Loucy (cell line): ENCODE data around the gene BLCAP.
"Not testable (repeated sequence)": the region's sequence is repeated elsewhere in the genome, so short reads cannot be mapped to it uniquely, and the experiment has no call there.

Experiments used
- H2AFZ ChIP-seq: fragments of 200-600 bp; sonication (generic); 2 replicates; pipeline ENCODE4 v1.6.0; 2016; ENCODE audit warnings: antibody characterized with exemption, mild to moderate bottlenecking, low read length, moderate library complexity
- H3F3A ChIP-seq: fragments of 200-600 bp; 2 replicates; pipeline ENCODE4 v1.6.0; 2016; ENCODE audit warnings: antibody characterized with exemption, low read depth, mild to moderate bottlenecking
- H3K27me3 ChIP-seq: fragments of 200-600 bp; sonication (generic); 2 replicates; pipeline ENCODE4 v1.6.1; 2014; ENCODE audit warnings: low read length, mild to moderate bottlenecking; ENCODE audit not compliant: insufficient read depth, poor library complexity, severe bottlenecking
- H3K36me3 ChIP-seq: fragments of 200-600 bp; sonication (generic); 2 replicates; pipeline ENCODE4 v1.6.1; 2016; ENCODE audit warnings: low read length; ENCODE audit not compliant: insufficient read depth
- H3K4me1 ChIP-seq: fragments of 200-600 bp; sonication (generic); 2 replicates; pipeline ENCODE4 v1.5.1; 2014; ENCODE audit warnings: low read length, mild to moderate bottlenecking; ENCODE audit not compliant: insufficient read depth, poor library complexity, severe bottlenecking
- H3K4me2 ChIP-seq: fragments of 200-600 bp; sonication (generic); 2 replicates; pipeline ENCODE4 v1.6.0; 2014; ENCODE audit warnings: antibody characterized with exemption, low read length, low read depth, mild to moderate bottlenecking; ENCODE audit not compliant: poor library complexity, severe bottlenecking
- H3K4me3 ChIP-seq: fragments of 200-600 bp; sonication (generic); 2 replicates; pipeline ENCODE4 v1.5.1; 2014; ENCODE audit warnings: low read length, mild to moderate bottlenecking, mixed read lengths; ENCODE audit not compliant: poor library complexity, severe bottlenecking
- H3K79me2 ChIP-seq: fragments of 200-600 bp; sonication (generic); 2 replicates; pipeline ENCODE4 v1.6.1; 2014; ENCODE audit warnings: low read length; ENCODE audit not compliant: insufficient read depth
- H3K9ac ChIP-seq: fragments of 200-600 bp; sonication (generic); 2 replicates; pipeline ENCODE4 v1.6.0; 2014; ENCODE audit warnings: mild to moderate bottlenecking, low read depth, low read length, moderate library complexity; ENCODE audit not compliant: poor library complexity, severe bottlenecking
- H3K9me2 ChIP-seq: fragments of 200-600 bp; sonication (generic); replicated peaks from 2 replicates; pipeline ENCODE4 v1.6.1; 2016; ENCODE audit warnings: low read depth, low read length, mixed read lengths
- H3K9me3 ChIP-seq: fragments of 200-600 bp; sonication (generic); 2 replicates; pipeline ENCODE4 v1.6.1; 2014; ENCODE audit warnings: mild to moderate bottlenecking, antibody characterized with exemption, low read length, low read depth; ENCODE audit not compliant: insufficient read depth
- H4K20me1 ChIP-seq: fragments of 200-600 bp; sonication (generic); 2 replicates; pipeline ENCODE4 v1.6.0; 2014; ENCODE audit warnings: antibody characterized with exemption, low read length, mild to moderate bottlenecking; ENCODE audit not compliant: insufficient read depth, poor library complexity, severe bottlenecking
- EZH2phosphoT487 ChIP-seq: fragments of 200-600 bp; IDR thresholded peaks from 2 replicates; pipeline ENCODE4 v1.6.1; 2018; ENCODE audit warnings: antibody characterized with exemption, mild to moderate bottlenecking, moderate library complexity, borderline replicate concordance
- TF ChIP-seq, protein P1 (sequence below): fragments of 200-600 bp; sonication (generic); conservative IDR thresholded peaks from 2 replicates; pipeline ENCODE4 v1.5.1; 2014; ENCODE audit warnings: mild to moderate bottlenecking, antibody characterized with exemption, low read length

Gene BLCAP

DNA sequence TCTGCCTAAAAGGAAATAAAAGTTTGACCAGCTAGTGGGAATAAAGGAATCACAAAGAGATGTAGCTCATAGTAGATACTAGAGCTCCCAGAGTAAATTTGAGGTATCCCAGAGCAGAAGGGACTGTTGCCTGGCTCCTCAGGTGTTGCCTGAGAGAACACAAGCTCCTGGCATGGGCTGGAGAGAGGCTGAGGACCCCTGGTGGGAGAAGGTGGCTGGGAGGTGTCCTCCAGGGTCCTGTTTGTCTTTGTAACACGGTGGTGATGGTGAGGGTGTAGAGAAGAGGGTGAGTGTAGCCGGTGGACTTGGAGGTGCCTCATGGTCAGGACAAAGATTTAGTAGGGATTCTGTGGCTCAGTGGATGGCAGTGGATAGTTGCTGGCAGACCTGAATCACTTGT lies 34.7 kb downstream of the BLCAP start:
- no peak overlapping the region for H3K4me2 ChIP-seq
- H3K4me1 ChIP-seq = no peaks in the 10 kb centered on the region
- no peaks in the 10 kb centered on the region for H3K9me2 ChIP-seq
- no peak overlapping the region for H3K9ac ChIP-seq
- no peak for TF ChIP-seq EZH2phosphoT487
- TF ChIP-seq, protein P1, sequence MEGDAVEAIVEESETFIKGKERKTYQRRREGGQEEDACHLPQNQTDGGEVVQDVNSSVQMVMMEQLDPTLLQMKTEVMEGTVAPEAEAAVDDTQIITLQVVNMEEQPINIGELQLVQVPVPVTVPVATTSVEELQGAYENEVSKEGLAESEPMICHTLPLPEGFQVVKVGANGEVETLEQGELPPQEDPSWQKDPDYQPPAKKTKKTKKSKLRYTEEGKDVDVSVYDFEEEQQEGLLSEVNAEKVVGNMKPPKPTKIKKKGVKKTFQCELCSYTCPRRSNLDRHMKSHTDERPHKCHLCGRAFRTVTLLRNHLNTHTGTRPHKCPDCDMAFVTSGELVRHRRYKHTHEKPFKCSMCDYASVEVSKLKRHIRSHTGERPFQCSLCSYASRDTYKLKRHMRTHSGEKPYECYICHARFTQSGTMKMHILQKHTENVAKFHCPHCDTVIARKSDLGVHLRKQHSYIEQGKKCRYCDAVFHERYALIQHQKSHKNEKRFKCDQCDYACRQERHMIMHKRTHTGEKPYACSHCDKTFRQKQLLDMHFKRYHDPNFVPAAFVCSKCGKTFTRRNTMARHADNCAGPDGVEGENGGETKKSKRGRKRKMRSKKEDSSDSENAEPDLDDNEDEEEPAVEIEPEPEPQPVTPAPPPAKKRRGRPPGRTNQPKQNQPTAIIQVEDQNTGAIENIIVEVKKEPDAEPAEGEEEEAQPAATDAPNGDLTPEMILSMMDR = no peak
- H3F3A ChIP-seq = no peaks in the 10 kb centered on the region
- H3K36me3 ChIP-seq = no peaks in the 10 kb centered on the region
- H3K27me3 ChIP-seq = no peaks in the 10 kb centered on the region
- no peak overlapping the region for H3K4me3 ChIP-seq
- no peaks in the 10 kb centered on the region for H3K9me3 ChIP-seq
- no peaks in the 10 kb centered on the region for H4K20me1 ChIP-seq
- H2AFZ ChIP-seq = no peak overlapping the region
- H3K79me2 ChIP-seq = no peaks in the 10 kb centered on the region

DNA sequence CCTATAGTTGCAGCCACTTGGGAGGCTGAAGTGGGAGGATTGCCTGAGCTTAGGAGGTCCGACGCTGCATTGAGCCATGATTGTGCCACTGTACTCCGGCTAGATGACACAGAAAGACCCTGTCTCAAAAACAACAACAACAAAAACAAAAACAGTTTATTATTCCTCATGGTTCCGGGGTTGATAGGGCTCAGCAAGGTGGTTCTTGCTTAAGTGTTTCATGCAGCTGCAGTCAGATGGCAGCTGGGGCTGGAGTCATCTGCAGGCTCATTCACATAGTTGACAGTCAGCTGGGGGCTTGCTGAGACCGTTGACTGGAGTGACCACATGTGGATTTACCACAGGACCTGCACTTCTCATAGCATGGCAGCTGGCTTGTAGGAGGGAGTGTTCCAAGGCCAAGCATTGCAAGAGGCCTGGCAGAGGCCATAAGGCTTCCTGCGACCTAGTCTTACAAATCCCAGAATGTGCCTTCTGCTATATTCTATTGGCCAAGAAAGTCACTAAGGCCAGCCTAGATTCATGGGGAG lies 35.5 kb downstream of the BLCAP start:
- Histone ChIP-seq H3K9me3 (no peaks in the 10 kb centered on the region), H3K79me2 (no peaks in the 10 kb centered on the region), H3K9me2 (no peaks in the 10 kb centered on the region), H3K27me3 (no peaks in the 10 kb centered on the region), H3K4me3 (no peak overlapping the region), H3K36me3 (no peaks in the 10 kb centered on the region), H4K20me1 (no peaks in the 10 kb centered on the region), H3K4me1 (no peaks in the 10 kb centered on the region), H3K9ac (no peak overlapping the region), H2AFZ (no peak overlapping the region), H3K4me2 (no peak overlapping the region), H3F3A (no peaks in the 10 kb centered on the region)
- TF ChIP-seq EZH2phosphoT487 = no peak
- TF ChIP-seq, protein P1 = no peak

DNA sequence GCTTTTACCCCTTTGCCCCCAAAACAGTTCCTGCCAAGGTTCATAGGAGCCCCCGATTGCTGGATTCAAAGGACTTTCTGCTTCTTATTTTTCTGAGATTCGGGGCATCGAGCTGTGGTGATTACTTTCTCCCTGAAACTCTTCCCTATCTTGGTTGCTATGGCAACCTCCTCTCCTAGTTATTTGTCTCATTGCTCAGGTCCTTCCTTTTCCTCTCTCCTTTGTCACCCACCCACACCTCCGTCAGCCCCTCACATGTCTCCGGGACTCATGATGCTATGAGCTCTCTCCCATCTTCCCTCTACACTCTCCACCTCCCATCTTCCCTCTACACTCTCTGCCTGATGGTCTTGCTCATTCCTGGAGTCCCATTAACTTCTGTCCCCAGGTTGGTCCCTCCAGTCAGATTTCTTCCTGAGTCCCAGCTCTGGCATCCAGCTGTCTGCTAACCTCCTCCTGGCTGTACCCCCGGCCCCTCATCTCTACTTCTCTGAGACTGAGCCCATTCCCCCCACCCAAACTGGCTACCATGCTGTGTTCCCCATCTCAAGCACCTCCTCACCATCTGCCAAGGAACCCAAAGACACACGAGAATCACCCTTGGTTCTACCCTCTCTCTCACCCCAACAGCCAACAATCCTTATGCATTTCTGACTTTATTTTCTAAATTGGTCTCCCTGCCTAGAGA lies 36.9 kb downstream of the BLCAP start:
- no peaks in the 10 kb centered on the region for H3K36me3 ChIP-seq
- no peaks in the 10 kb centered on the region for H3K9me3 ChIP-seq
- H2AFZ ChIP-seq = no peak overlapping the region
- H3K4me2 ChIP-seq = no peak overlapping the region
- H3F3A ChIP-seq = no peaks in the 10 kb centered on the region
- no peak overlapping the region for H3K9ac ChIP-seq
- no peaks in the 10 kb centered on the region for H4K20me1 ChIP-seq
- no peak for TF ChIP-seq EZH2phosphoT487
- no peak overlapping the region for H3K4me3 ChIP-seq
- H3K79me2 ChIP-seq = no peaks in the 10 kb centered on the region
- no peaks in the 10 kb centered on the region for H3K27me3 ChIP-seq
- no peaks in the 10 kb centered on the region for H3K9me2 ChIP-seq
- H3K4me1 ChIP-seq = no peaks in the 10 kb centered on the region

DNA sequence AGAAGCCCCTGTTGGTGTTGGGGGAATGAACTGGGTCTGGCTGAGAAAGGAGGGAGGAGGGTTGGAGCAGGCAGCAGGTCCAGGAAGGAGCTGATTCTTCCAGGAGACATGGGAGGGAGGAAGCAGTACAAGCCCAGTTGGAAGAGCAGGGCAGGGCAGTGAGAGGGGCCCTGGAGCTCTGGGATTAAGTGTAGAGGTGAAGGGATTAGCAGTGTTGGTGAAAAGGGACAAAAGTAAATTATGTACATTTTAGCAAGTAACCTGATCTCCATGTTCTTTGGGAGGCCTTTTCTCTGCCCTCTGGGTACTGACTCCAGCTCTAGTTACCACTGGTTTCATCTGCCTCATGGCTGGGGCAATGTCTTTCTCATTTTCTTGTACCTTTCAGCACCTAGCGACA lies 41.5 kb downstream of the BLCAP start:
- not testable (repeated sequence) for H3K4me2 ChIP-seq, H3F3A ChIP-seq, H3K9me2 ChIP-seq, H2AFZ ChIP-seq, H3K4me3 ChIP-seq, H3K9me3 ChIP-seq, H4K20me1 ChIP-seq, H3K27me3 ChIP-seq, H3K9ac ChIP-seq, H3K79me2 ChIP-seq, H3K36me3 ChIP-seq, H3K4me1 ChIP-seq
